Measurements from ENCODE around the gene CELF6.

DNA sequence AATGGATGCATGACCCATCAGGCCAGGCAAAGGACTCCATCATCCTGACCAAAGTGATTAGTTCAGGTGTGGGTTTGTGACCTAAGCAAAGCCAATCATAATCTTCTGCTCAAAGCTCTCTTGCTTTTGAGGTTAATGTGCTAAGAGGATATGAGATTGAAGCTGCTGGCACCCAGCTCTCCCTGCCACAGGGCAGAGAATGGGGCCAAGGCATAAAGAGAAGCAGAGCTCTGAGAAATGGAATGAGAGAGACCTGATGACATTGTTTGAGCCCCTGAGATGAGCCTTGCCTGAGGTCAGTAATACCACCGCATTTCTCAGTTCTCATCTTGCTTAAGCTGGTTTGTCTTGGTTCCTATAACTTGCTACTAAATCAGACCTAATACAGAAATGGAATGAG, 41.2 kb downstream of the CELF6 start:
- TF ChIP-seq, protein P1, sequence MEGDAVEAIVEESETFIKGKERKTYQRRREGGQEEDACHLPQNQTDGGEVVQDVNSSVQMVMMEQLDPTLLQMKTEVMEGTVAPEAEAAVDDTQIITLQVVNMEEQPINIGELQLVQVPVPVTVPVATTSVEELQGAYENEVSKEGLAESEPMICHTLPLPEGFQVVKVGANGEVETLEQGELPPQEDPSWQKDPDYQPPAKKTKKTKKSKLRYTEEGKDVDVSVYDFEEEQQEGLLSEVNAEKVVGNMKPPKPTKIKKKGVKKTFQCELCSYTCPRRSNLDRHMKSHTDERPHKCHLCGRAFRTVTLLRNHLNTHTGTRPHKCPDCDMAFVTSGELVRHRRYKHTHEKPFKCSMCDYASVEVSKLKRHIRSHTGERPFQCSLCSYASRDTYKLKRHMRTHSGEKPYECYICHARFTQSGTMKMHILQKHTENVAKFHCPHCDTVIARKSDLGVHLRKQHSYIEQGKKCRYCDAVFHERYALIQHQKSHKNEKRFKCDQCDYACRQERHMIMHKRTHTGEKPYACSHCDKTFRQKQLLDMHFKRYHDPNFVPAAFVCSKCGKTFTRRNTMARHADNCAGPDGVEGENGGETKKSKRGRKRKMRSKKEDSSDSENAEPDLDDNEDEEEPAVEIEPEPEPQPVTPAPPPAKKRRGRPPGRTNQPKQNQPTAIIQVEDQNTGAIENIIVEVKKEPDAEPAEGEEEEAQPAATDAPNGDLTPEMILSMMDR (conservative IDR thresholded peaks at IDR 0.05; ENCODE audit: low read length): no peak
- TF ChIP-seq EZH2phosphoT487 (IDR thresholded peaks at IDR 0.05; ENCODE audit: borderline replicate concordance): no peak
